Measurements from ENCODE around the gene COG7.
"Not testable (repeated sequence)": the region's sequence is repeated elsewhere in the genome, so short reads cannot be mapped to it uniquely, and the experiment has no call there.

COG7 gene

GRCh38 chr16:23381702-23382101, 71.3 kb downstream of the COG7 start:
- DNase-seq: not testable (repeated sequence)

GRCh38 chr16:23380501-23380951, 72.5 kb downstream of the COG7 start:
- DNase-seq: no peak

GRCh38 chr16:23379707-23380106, 73.3 kb downstream of the COG7 start:
- DNase-seq: no peak

GRCh38 chr16:23378921-23379320, 74.1 kb downstream of the COG7 start:
- no peak for DNase-seq

- no peak for DNase-seq
Measured at GRCh38 chr16:23378256-23378655, 74.7 kb downstream of the COG7 start.

- DNase-seq: no peak
Measured at GRCh38 chr16:23377071-23377931, 75.7 kb downstream of the COG7 start.

- no peak for DNase-seq
Measured at GRCh38 chr16:23375643-23376042, 77.3 kb downstream of the COG7 start.

GRCh38 chr16:23374721-23375510, 78.1 kb downstream of the COG7 start:
- DNase-seq: peak; percentile 72

GRCh38 chr16:23373436-23374219, 79.4 kb downstream of the COG7 start:
- no peak for DNase-seq

GRCh38 chr16:23371368-23371767, 81.6 kb downstream of the COG7 start:
- DNase-seq: no peak

- no peak for DNase-seq
Measured at GRCh38 chr16:23369416-23369815, 83.6 kb downstream of the COG7 start.

GRCh38 chr16:23368469-23368868, 84.5 kb downstream of the COG7 start:
- peak; percentile 10 for DNase-seq

- no peak for DNase-seq
Measured at GRCh38 chr16:23367988-23368387, 85.0 kb downstream of the COG7 start.

- no peak for DNase-seq
Measured at GRCh38 chr16:23367564-23367963, 85.4 kb downstream of the COG7 start.

GRCh38 chr16:23366341-23366740, 86.6 kb downstream of the COG7 start:
- not testable (repeated sequence) for DNase-seq

GRCh38 chr16:23365602-23366240, 87.3 kb downstream of the COG7 start:
- DNase-seq: no peak

- peak; percentile 87 for DNase-seq
Measured at GRCh38 chr16:23362460-23363317, 90.3 kb downstream of the COG7 start.

GRCh38 chr16:23359092-23359760, 93.8 kb downstream of the COG7 start:
- no peak for DNase-seq

GRCh38 chr16:23357761-23358290, 95.2 kb downstream of the COG7 start:
- DNase-seq: peak; percentile 73

- no peak for DNase-seq
Measured at GRCh38 chr16:23356941-23357340, 96.0 kb downstream of the COG7 start.

All from NCI-H510A treated with DMSO at 0.1 percent for 48 hours (cell line).